ENCODE measurements around the gene XBP1.
"Not testable (repeated sequence)": the region's sequence is repeated elsewhere in the genome, so short reads cannot be mapped to it uniquely, and the experiment has no call there.

XBP1 gene

DNA sequence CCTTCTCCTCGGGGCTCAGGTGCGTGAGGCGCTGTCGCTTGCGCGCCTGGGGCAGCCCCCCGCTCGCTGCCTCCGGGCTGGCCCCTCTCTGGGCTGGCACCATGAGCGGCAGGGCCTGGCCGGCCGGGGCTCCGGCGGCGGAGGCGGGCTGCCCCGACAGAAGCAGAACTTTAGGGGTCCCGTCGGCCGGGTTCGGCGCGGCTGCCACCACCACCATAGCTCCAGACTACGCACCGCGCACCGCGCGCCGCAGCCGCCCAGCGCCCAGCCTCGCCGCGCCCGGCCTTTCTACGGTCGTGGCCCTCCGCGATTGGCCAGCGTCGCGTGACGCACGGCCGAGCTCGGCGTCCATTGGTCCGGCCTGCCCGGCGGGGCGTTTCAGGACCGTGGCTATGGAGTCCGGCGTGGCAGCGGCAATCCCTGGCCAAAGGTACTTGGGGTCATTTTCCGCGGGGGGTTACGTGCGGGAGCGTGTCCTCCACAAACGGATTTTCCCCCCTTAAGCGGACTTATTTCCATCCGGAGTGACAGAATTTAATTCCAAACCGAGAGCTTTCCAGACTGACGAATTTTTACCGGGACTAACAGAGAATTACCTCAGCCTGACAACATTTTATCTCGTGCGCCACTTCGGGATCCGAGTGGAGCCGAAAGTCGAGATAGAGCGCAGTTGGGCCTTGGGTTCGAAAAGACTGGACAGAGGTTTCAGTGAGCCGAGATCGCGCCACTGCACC lies at the start of gene XBP1:
TSS of gene XBP1 (minus strand) at position 262 of the 734 bp plus-strand sequence.
- peak; percentile 69 for DNase-seq

DNA sequence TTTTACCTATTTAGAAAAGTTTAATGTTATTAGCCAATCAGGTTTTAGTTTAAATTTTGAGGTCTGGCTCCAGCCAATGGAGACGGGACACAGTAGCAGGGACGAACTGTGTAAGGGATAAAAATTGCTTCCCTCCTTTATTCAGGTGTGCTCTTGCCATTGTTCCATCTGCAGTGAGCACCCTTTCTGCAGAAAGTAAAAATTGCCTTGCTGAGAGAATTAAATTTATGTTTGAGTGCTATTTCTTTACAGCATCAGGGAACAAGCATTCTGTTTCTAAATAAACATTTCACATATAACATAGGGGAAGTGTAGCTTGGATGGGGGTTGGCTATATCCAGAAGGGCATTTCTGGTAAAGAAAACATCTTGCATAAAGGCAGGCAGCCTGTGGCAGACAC lies 46.6 kb upstream of the XBP1 start:
- no peak for DNase-seq

DNA sequence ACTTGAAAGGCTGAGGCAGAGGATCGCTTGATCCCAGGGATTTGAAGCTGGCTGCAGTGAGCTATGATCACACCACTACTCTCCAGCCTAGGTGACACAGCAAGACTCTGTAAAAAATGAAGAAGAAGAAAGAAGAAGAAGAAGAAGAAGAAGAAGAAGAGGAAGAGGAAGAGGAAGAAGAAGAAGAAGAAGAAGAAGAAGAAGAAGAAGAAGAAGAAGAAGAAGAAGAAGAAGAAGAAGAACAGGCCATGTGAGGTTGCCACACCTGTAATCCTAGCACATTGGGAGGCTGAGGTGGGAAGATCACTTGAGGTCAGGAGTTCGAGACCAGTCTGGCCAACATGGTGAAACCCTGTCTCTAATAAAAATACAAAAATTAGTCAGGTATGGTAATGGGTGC lies 43.9 kb upstream of the XBP1 start:
- DNase-seq = not testable (repeated sequence)

DNA sequence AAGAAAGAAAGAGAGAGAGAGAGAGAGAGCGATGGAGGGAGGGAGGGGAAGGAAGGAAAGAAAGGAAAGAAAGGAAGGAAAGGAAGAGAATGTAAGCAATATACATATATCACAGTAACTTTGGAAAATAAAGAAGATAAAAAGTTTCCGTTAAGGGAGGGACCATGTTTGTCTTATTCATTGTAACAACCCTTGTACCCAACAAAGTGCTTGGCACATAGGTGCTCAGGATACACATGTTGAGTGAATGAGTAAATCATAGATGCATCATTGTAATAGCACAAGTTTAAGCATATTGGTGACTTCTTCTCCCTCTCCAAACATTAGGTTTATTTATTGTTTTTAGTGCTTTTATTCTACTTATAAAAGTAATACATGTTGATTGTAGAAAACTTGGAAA lies 43.3 kb upstream of the XBP1 start:
- no peak for DNase-seq

DNA sequence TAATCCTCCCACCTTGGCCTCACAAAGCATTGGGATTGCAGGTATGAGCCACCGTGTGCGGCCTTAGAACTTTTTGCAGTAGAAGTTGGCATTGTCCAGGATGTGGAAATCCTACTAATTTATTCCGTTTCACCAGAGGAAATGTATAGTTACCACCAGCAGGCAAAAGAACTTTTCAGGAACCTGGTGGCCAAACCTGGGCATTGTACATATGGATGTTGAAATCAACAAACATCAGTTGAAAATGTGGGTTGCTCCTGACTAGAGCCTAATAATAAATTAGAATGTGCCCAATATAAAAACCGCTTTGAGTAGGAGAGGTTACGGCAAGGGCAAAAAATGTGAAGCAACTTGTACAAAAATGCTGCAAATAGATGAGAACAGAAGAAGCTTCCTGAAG lies 40.7 kb upstream of the XBP1 start:
- no peak for DNase-seq

DNA sequence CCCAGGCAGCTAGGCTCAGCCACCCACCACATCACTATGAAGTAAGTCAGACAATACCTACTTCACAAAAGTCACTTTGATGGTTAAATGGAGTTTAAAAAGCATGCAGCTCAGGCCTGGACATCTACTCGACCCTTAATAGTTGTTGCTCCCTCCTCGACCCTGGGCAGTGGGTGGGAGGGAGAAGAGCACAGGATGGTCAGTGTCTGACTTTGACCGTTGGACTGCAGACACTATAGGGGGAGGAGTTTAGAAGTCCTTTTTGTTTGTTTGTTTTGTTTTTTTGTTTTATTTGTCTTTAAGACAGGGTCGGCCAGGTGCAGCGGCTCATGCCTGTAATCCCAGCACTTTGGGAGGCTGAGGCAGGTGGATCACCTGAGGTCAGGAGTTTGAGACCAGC lies 38.6 kb upstream of the XBP1 start:
- DNase-seq = no peak

DNA sequence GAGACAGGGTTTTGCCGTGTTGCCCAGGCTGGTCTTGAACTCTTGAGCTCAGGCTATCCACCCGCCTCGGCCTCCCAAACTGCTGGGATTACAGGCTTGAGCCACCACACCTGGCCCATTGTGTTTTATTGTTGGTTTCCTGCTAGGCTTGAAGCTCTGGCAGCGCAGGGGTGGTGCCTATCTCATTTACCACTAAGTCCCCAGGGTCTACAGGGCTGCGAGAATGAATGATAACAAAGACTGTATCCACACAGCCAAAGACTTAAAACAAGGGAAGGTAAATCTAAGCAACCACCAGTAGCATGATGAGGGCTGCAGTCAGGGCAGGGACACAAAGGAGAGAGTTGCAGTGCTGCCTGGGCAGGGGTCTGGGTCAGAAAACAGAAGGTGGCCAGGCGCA lies 37.3 kb upstream of the XBP1 start:
- DNase-seq = no peak

DNA sequence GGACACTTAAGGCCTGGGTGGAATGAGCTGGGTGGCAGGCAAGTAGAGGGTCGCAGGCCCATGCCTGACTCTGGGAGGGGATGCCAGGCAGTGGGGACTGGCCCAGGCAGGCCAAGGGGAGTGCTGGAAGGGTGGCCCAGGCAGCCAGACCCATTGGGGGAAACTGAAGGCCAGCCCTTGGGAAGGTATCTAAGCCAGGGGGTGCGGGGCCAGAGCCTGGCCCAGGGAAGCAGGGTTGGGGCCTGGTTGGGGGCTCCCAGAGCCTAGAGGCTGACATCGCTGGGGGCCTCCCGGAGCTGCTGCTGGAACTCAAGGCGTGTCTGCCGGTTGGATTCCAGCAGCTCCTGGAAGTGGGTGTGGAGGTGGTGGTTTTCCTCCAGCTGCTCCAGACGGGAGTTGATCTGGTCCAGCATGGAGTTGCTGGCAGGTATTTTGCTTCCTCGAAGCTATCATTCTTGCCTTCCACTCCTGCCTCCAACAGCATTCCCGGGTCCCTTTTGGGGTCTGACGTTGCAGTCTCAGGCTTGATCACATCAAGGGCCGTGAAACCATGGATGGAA lies 35.3 kb upstream of the XBP1 start:
- no peak for DNase-seq

DNA sequence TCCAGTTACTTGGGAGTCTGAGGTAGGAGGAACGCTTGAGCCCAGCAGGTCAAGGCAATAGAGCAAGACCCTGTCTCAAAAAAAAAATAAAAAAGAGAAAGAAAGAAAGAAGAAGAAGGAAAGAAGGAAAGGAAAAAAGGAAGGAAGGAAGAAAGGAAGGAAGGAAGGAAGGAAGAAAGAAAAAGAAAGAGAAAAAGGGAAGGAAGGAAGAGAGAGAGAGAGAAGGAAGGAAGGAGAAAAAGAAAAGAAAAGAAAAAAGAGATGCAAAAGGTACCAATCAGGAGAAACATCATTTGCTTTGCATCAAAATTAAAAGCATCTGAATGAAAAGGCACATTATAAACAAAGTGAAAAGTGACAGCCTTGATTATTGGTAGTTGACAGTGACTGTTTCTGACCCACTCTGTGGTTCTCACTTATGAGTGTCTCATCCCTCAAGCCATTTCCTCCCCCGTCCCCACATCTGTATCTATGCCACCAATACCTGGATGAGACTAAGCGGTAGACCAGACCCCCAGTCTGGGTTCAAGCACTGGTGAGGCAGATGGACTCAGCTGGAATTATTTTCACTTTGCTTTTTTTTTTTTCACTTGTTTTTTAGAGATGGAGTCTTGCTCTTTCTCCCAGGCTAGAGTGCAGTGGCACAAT lies 33.0 kb upstream of the XBP1 start:
- no peak for DNase-seq

DNA sequence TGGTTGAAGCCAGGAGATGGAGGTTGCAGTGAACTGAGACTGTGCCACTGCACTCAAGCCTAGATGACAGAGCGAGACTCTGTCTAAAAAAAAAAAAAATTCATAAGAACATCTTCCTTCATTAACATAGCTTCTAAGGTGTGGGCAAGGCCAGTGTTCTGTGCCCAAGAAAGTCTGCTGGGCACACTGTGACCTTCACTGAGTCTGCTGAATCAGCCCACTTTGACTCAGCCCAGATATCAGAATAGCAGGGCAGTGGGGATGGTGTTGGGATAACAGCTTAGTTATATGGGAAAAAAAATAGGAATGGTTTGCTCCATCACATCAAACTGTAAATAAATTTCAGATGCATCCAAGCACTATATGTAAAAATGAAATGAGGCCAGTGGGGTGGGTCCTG lies 32.4 kb upstream of the XBP1 start:
- DNase-seq = no peak

DNA sequence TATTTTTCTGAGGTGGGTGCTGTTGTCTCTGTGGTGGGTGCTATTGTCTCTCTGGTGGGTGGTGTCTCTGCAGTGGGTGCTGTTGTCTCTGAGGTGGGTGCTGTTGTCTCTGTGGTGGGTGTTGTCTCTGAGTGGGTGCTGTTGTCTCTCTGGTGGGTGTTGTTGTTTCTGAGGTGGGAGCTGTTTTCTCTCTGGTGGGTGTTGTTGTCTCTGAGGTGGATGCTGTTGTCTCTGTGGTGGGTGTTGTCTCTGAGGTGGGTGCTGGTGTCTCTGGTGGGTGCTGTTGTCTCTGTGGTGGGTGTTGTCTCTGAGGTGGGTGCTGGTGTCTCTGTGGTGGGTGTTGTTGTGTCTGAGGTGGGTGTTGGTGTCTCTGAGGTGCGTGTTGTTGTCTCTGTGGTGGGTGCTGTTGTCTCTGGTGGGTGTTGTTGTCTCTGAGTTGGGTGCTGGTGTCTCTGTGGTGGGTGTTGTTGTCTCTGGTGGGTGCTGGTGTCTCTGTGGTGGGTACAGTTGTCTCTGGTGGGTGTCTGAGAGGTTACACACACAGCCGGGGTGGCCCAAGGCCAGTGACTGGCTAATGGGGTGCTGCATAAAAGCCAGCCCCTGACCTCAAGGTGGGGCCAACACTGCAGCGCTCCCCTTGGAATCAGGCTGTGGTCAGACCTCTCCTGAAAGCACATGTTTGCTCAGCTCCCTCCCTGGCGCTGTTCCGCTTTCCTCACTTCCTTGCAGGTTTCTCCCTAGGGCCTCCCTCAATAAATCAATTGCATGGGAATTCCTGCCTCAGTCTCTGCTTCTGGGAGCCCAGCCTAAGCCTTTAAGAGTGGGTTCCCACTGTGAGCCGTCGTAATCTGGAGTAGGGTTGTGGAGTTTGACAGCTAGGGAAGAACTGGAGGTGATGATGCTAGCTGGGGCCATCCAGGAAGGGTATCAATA lies 31.0 kb upstream of the XBP1 start:
- no peak for DNase-seq

DNA sequence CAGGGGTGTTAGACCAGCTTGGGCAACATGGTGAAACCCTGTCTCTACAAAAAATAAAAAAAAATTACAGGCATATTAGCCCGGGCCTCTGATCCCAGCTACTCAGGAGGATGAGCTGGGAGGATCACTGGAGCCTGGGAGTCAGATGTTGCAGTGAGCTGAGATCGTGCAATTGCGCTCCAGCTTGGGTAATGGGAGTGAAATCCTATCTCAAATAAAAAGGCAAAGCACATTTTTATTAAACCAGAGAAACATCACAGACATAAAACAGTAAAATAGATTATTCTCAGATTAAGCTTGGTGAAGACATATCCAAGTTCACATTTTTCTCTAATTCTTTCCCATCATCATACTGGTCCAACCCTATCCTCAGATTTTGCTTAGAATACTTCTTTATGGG lies 30.1 kb upstream of the XBP1 start:
- no peak for DNase-seq

DNA sequence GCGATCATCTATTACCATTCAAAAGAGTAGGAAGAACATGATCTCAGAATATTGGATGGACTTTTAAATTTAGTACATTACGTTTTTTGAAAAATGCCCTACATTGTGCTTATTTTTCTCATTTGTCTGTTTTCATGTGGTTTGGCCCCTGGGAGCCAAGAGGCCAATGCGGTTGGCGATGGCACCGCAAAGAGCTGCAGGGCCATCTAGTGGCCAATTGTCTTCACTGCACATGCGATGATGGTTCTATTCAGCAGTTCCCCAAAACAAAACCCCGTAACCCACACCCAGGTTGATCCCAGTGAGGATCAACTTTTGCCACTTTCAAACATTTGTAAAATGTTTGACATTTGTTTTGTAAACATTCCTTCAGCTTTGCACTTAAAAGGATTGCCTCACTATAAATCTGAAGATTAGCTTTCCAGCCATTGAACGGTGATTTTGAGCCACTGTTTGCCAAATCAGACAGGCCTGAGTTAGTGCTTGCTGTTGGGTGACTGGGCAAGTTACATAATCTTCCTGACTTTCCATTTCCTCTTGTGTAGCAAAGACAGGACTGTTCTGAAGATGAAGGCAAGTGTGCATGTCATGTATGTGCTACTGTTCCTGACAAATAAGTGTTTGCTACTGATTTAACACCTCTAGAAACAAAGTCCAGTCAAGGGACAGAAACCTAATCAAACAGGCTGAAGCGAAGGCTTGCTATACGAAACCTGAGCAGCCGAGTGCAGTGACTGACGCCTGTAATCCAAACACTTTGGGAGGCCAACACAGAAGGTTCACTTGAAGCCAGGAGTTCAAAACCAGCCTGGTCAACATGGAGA lies 29.2 kb upstream of the XBP1 start:
- no peak for DNase-seq

DNA sequence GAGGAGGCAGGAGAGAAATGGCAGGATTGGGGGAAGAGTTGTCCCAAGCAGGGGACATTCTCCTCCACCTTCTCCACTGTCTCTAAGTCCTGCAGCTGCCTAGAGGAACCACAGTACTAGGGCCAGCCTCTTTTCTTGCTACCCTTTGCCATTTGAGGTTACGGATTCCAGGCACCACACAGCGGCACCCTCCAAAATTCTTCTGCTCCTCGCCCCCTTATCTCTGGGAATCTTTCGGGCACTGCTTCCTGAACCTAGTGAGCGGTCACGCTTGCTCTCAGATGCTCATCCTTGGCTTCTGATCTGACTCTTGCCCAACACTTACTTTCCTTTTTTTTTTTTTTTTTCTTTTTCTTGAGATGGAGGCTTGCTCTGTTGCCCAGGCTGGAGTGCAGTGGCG lies 26.6 kb upstream of the XBP1 start:
- no peak for DNase-seq

DNA sequence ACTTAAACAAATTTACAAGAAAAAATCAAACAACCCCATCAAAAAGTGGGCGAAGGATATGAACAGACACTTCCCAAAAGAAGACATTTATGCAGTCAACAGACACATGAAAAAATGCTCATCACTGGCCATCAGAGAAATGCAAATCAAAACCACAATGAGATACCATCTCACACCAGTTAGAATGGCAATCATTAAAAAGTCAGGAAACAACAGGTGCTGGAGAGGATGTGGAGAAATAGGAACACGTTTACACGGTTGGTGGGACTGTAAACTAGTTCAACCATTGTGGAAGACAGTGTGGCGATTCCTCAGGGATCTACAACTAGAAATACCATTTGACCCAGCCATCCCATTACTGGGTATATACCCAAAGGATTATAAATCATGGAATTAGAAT lies 26.1 kb upstream of the XBP1 start:
- not testable (repeated sequence) for DNase-seq

DNA sequence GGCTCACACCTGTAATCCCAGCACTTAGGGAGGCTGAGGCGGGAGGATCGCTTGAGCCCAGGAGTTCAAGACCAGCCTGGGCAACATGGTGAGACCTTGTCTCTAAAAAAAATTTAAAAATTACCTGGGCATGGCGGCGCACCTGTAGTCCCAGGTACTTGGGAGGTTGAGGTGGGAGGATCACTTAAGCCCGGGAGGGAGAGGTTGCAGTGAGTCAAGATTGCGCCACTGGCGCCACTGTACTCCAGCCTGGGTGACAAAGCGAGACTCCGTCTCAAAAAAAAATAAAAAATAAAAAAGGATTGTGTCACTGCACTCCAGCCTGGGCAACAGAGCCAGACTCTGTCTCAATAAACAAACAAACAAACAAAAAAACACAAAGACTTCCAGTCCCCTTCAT lies 24.1 kb upstream of the XBP1 start:
- not testable (repeated sequence) for DNase-seq

DNA sequence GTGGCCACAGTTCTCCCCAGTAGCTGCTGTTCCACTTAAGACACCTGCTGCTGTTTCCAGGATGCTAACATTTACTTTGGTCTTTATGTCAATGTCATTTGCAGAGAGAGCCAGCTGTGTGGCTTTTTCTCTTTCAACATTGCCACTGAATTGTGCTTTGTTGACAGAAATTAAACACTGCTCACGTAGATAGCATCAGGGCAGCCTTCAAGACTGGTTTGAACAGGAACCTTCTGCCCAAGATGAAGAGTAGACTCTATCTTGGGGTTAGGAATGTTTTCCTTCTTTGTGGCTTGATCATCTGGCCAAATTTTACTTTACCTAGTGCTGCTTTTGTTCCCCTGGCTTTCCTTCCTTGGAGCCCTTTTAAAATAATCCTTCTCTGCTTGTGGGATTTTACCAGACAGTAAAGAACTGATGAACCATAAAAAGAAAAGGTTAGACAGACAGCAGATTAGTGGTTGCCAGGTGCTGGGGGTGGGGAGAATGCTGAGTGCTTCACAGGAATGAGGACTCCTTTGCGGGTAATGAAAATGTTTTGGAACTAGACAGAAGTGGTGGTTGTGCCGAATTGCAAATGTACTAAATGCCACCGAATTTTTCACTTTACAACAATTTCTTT lies 22.7 kb upstream of the XBP1 start:
- DNase-seq = no peak

DNA sequence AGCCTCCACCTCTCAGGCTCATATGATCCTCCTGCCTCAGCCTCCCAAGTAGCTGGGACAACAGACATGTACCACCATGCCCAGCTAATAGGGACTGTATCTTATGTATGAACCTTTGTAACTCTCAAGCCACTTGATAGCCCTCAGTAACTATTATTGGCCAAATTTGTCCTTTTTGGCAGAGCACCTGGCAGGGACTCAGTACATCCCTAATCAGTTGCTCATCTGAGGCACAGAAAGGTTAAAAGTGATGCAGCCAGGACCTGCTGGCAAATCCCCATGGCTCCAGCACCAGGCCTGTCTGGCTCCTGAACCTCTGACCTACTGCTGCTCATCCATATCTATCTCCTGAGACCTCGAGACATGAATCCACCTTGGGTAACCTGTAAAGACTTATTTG lies 21.1 kb upstream of the XBP1 start:
- no peak for DNase-seq

DNA sequence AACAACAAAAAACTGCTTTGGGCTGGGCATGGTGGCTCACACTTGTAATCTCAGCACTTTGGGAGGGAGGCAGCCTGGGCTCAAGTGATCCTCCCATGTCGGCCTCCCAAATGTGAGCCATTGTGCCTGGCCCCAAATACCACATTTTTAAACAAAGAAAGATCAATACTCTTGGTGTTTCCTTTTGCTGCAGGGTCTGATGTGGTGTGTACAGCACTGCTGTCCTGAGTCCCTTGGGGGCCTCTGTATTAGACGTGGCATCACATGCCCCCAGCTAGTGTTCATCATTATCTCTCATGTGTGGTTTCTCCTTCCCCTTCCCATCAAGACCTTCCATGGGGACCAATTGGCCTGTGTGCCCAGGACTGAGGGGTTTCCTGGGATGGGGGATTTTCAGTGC lies 20.5 kb upstream of the XBP1 start:
- DNase-seq = no peak

DNA sequence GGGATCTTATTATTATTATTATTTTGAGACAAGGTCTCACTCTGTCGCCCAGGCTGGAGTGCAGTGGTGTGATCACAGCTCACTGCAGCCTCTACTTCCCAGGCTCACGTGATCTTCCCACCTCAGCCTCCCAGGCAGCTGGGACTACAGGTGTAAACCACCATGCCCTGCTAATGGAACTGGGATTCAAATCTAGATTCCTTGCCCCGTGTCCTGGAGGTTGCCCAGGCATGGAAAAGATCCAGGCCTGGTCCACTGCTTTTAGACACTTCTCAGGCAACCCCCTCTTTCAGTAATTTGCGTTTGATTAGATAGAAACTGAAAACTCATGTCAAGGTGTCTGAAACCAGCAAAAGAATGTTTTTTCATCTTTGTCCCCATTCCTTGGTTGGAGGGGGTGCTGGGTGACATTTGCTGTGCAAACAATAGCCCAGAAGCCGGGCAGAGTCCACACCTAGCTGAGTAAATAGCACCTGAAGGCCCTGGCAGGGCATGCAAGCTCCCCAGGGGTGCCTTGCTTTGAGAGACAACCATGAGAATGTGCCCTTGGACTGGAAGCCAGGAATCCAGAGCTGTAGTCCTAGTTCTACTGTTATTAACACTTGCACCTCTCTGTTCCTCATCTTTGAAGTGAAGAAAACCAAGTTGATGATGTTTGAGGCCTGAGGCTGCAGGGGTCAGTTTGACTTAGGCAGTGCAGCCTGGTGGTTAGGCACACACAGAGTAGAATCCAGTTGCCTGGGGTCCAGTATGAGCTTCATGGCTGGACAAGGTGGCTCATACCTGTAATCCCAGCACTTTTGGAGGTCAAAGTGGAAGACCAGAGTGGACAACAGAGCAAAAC lies 19.1 kb upstream of the XBP1 start:
- no peak for DNase-seq
